ENCODE results near the gene TGM2.

The TGM2 gene

GRCh38 chr20:38147163-38147562 is 17.9 kb downstream of the TGM2 start:
- peaks cover 7% of the 10 kb centered on the region for H3K4me1 ChIP-seq (ENCODE audit: insufficient read depth, low read length)
- H3K9me3 ChIP-seq (ENCODE audit: low read length), result no peaks in the 10 kb centered on the region
- no peak overlapping the region for H2AFZ ChIP-seq (ENCODE audit: low read depth, low read length)
- no peak overlapping the region for H3K4me3 ChIP-seq (ENCODE audit: low read length)
- H3K27me3 ChIP-seq (ENCODE audit: insufficient read depth, low read length), result peaks cover 2% of the 10 kb centered on the region
- no peaks in the 10 kb centered on the region for H3K36me3 ChIP-seq (ENCODE audit: insufficient read depth, low read length)

GRCh38 chr20:38146628-38147027 is 18.4 kb downstream of the TGM2 start:
- Histone ChIP-seq H3K9me3 (ENCODE audit: low read length) (no peaks in the 10 kb centered on the region), H3K4me1 (ENCODE audit: insufficient read depth, low read length) (peaks cover 5% of the 10 kb centered on the region), H3K27me3 (ENCODE audit: insufficient read depth, low read length) (peaks cover 2% of the 10 kb centered on the region), H3K4me3 (ENCODE audit: low read length) (no peak overlapping the region), H3K36me3 (ENCODE audit: insufficient read depth, low read length) (no peaks in the 10 kb centered on the region), H2AFZ (ENCODE audit: low read depth, low read length) (no peak overlapping the region)

GRCh38 chr20:38146156-38146555 is 18.9 kb downstream of the TGM2 start:
- H2AFZ ChIP-seq (ENCODE audit: low read depth, low read length), result no peak overlapping the region
- H3K4me3 ChIP-seq (ENCODE audit: low read length), result no peak overlapping the region
- H3K4me1 ChIP-seq (ENCODE audit: insufficient read depth, low read length), result peaks cover 4% of the 10 kb centered on the region
- H3K36me3 ChIP-seq (ENCODE audit: insufficient read depth, low read length), result no peaks in the 10 kb centered on the region
- H3K27me3 ChIP-seq (ENCODE audit: insufficient read depth, low read length), result peaks cover 2% of the 10 kb centered on the region
- H3K9me3 ChIP-seq (ENCODE audit: low read length), result no peaks in the 10 kb centered on the region

GRCh38 chr20:38145729-38146075 is 19.4 kb downstream of the TGM2 start:
- H3K4me3 ChIP-seq (ENCODE audit: low read length), result no peak overlapping the region
- no peaks in the 10 kb centered on the region for H3K36me3 ChIP-seq (ENCODE audit: insufficient read depth, low read length)
- peaks cover 2% of the 10 kb centered on the region for H3K27me3 ChIP-seq (ENCODE audit: insufficient read depth, low read length)
- H2AFZ ChIP-seq (ENCODE audit: low read depth, low read length), result no peak overlapping the region
- no peaks in the 10 kb centered on the region for H3K9me3 ChIP-seq (ENCODE audit: low read length)
- peaks cover 4% of the 10 kb centered on the region for H3K4me1 ChIP-seq (ENCODE audit: insufficient read depth, low read length)

GRCh38 chr20:38144974-38145728 is 19.9 kb downstream of the TGM2 start:
- H3K27me3 ChIP-seq (ENCODE audit: insufficient read depth, low read length), result peaks cover 2% of the 10 kb centered on the region
- H3K36me3 ChIP-seq (ENCODE audit: insufficient read depth, low read length), result no peaks in the 10 kb centered on the region
- H3K4me1 ChIP-seq (ENCODE audit: insufficient read depth, low read length), result peaks cover 4% of the 10 kb centered on the region
- H3K4me3 ChIP-seq (ENCODE audit: low read length), result no peak overlapping the region
- H3K9me3 ChIP-seq (ENCODE audit: low read length), result no peaks in the 10 kb centered on the region
- H2AFZ ChIP-seq (ENCODE audit: low read depth, low read length), result no peak overlapping the region

- Histone ChIP-seq H3K36me3 (ENCODE audit: insufficient read depth, low read length) (no peaks in the 10 kb centered on the region), H2AFZ (ENCODE audit: low read depth, low read length) (no peak overlapping the region), H3K4me1 (ENCODE audit: insufficient read depth, low read length) (peaks cover 4% of the 10 kb centered on the region), H3K27me3 (ENCODE audit: insufficient read depth, low read length) (peaks cover 2% of the 10 kb centered on the region), H3K4me3 (ENCODE audit: low read length) (no peak overlapping the region), H3K9me3 (ENCODE audit: low read length) (no peaks in the 10 kb centered on the region)
Measured at GRCh38 chr20:38144598-38144973, 20.5 kb downstream of the TGM2 start.

- Histone ChIP-seq H3K36me3 (ENCODE audit: insufficient read depth, low read length) (no peaks in the 10 kb centered on the region), H3K27me3 (ENCODE audit: insufficient read depth, low read length) (peaks cover 2% of the 10 kb centered on the region), H3K4me3 (ENCODE audit: low read length) (no peak overlapping the region), H3K9me3 (ENCODE audit: low read length) (no peaks in the 10 kb centered on the region), H2AFZ (ENCODE audit: low read depth, low read length) (no peak overlapping the region), H3K4me1 (ENCODE audit: insufficient read depth, low read length) (peaks cover 4% of the 10 kb centered on the region)
Measured at GRCh38 chr20:38143646-38144554, 21.2 kb downstream of the TGM2 start.

- H3K27me3 ChIP-seq (ENCODE audit: insufficient read depth, low read length), result peaks cover 2% of the 10 kb centered on the region
- H3K36me3 ChIP-seq (ENCODE audit: insufficient read depth, low read length), result no peaks in the 10 kb centered on the region
- no peaks in the 10 kb centered on the region for H3K9me3 ChIP-seq (ENCODE audit: low read length)
- H3K4me1 ChIP-seq (ENCODE audit: insufficient read depth, low read length), result peaks cover 4% of the 10 kb centered on the region
- no peak overlapping the region for H3K4me3 ChIP-seq (ENCODE audit: low read length)
- no peak overlapping the region for H2AFZ ChIP-seq (ENCODE audit: low read depth, low read length)
Measured at GRCh38 chr20:38143238-38143645, 21.8 kb downstream of the TGM2 start.

- H3K4me3 ChIP-seq (ENCODE audit: low read length), result no peak overlapping the region
- peaks cover 4% of the 10 kb centered on the region for H3K4me1 ChIP-seq (ENCODE audit: insufficient read depth, low read length)
- H3K27me3 ChIP-seq (ENCODE audit: insufficient read depth, low read length), result peaks cover 2% of the 10 kb centered on the region
- H3K9me3 ChIP-seq (ENCODE audit: low read length), result no peaks in the 10 kb centered on the region
- H2AFZ ChIP-seq (ENCODE audit: low read depth, low read length), result no peak overlapping the region
- H3K36me3 ChIP-seq (ENCODE audit: insufficient read depth, low read length), result no peaks in the 10 kb centered on the region
Measured at GRCh38 chr20:38141889-38142494, 23.1 kb downstream of the TGM2 start.

GRCh38 chr20:38141204-38141888 is 23.7 kb downstream of the TGM2 start:
- Histone ChIP-seq H3K27me3 (ENCODE audit: insufficient read depth, low read length) (peaks cover 2% of the 10 kb centered on the region), H3K4me1 (ENCODE audit: insufficient read depth, low read length) (peaks cover 4% of the 10 kb centered on the region), H3K36me3 (ENCODE audit: insufficient read depth, low read length) (no peaks in the 10 kb centered on the region), H2AFZ (ENCODE audit: low read depth, low read length) (no peak overlapping the region), H3K4me3 (ENCODE audit: low read length) (no peak overlapping the region), H3K9me3 (ENCODE audit: low read length) (no peaks in the 10 kb centered on the region)

- Histone ChIP-seq H3K9me3 (ENCODE audit: low read length) (no peaks in the 10 kb centered on the region), H3K4me3 (ENCODE audit: low read length) (no peak overlapping the region), H3K36me3 (ENCODE audit: insufficient read depth, low read length) (no peaks in the 10 kb centered on the region), H2AFZ (ENCODE audit: low read depth, low read length) (no peak overlapping the region), H3K4me1 (ENCODE audit: insufficient read depth, low read length) (peaks cover 4% of the 10 kb centered on the region), H3K27me3 (ENCODE audit: insufficient read depth, low read length) (peaks cover 2% of the 10 kb centered on the region)
Measured at GRCh38 chr20:38139977-38140753, 24.9 kb downstream of the TGM2 start.

GRCh38 chr20:38139156-38139912 is 25.7 kb downstream of the TGM2 start:
- Histone ChIP-seq H3K4me1 (ENCODE audit: insufficient read depth, low read length) (peaks cover 4% of the 10 kb centered on the region), H3K9me3 (ENCODE audit: low read length) (no peaks in the 10 kb centered on the region), H2AFZ (ENCODE audit: low read depth, low read length) (no peak overlapping the region), H3K4me3 (ENCODE audit: low read length) (no peak overlapping the region), H3K27me3 (ENCODE audit: insufficient read depth, low read length) (peaks cover 2% of the 10 kb centered on the region), H3K36me3 (ENCODE audit: insufficient read depth, low read length) (no peaks in the 10 kb centered on the region)

Measured in neuron (in vitro differentiated cells).